DOHH2 (cell line): ENCODE data around the gene UBN1.

Experiments
- H3F3A ChIP-seq: fragments of 200-600 bp; sonication (generic), shearing (Covaris generic); 2 replicates; pipeline ENCODE4 v1.6.0; 2016; ENCODE audit warnings: antibody characterized with exemption, mild to moderate bottlenecking; ENCODE audit not compliant: control insufficient read depth, insufficient read depth
- H3K27ac ChIP-seq: fragments of 200-600 bp; sonication (generic); 2 replicates; pipeline ENCODE4 v1.5.1; 2014; ENCODE audit warnings: low read depth, mild to moderate bottlenecking, low read length, moderate library complexity
- H3K27me3 ChIP-seq: fragments of 200-600 bp; sonication (generic); 2 replicates; pipeline ENCODE4 v1.6.1; 2014; ENCODE audit warnings: mild to moderate bottlenecking, low read length, mixed read lengths; ENCODE audit not compliant: control insufficient read depth
- H3K36me3 ChIP-seq: fragments of 200-600 bp; sonication (generic); 2 replicates; pipeline ENCODE4 v1.6.1; 2014; ENCODE audit warnings: mild to moderate bottlenecking, low read length, moderate library complexity, mixed read lengths; ENCODE audit not compliant: control insufficient read depth
- H3K4me1 ChIP-seq: fragments of 200-600 bp; sonication (generic); 2 replicates; pipeline ENCODE4 v1.6.1; 2014; ENCODE audit warnings: mild to moderate bottlenecking, low read length, mixed read lengths; ENCODE audit not compliant: control insufficient read depth
- H3K4me2 ChIP-seq: fragments of 200-600 bp; sonication (generic); 2 replicates; pipeline ENCODE4 v1.6.0; 2014; ENCODE audit warnings: mild to moderate bottlenecking, low read length, moderate library complexity
- H3K4me3 ChIP-seq: fragments of 200-600 bp; sonication (generic); 2 replicates; pipeline ENCODE4 v1.5.1; 2014; ENCODE audit warnings: mild to moderate bottlenecking, low read length, mixed read lengths
- H3K79me2 ChIP-seq: fragments of 200-600 bp; sonication (generic); 2 replicates; pipeline ENCODE4 v1.6.1; 2014; ENCODE audit warnings: mild to moderate bottlenecking, low read length, mixed read lengths; ENCODE audit not compliant: control insufficient read depth
- H3K9me2 ChIP-seq: fragments of 200-600 bp; sonication (generic); replicated peaks from 2 replicates; pipeline ENCODE4 v1.6.1; 2014; ENCODE audit warnings: mild to moderate bottlenecking, low read length, mixed read lengths; ENCODE audit not compliant: control insufficient read depth
- H3K9me3 ChIP-seq: fragments of 200-600 bp; sonication (generic); 2 replicates; pipeline ENCODE4 v1.6.1; 2014; ENCODE audit warnings: antibody characterized with exemption, low read length, mixed read lengths; ENCODE audit not compliant: control insufficient read depth, insufficient read depth
- H4K20me1 ChIP-seq: fragments of 200-600 bp; sonication (generic); 2 replicates; pipeline ENCODE4 v1.6.0; 2014; ENCODE audit warnings: low read depth, mild to moderate bottlenecking, antibody characterized with exemption, low read length, moderate library complexity; ENCODE audit not compliant: control insufficient read depth, insufficient read depth
- CTCF ChIP-seq: fragments of 200-600 bp; sonication (generic); IDR thresholded peaks from one replicate; pipeline ENCODE4 v1.5.1; 2014; ENCODE audit warnings: antibody characterized with exemption, mild to moderate bottlenecking, low read depth, low read length; ENCODE audit not compliant: poor library complexity, severe bottlenecking
- EZH2phosphoT487 ChIP-seq: fragments of 200-600 bp; sonication (generic); IDR thresholded peaks from 2 replicates; pipeline ENCODE4 v1.6.1; 2017; ENCODE audit warnings: borderline replicate concordance, mild to moderate bottlenecking, antibody characterized with exemption, low read length, moderate library complexity, mixed read lengths

Gene UBN1

GRCh38 chr16:4902038-4902437 is 54.8 kb downstream of the UBN1 start:
- Histone ChIP-seq H3K27ac (no peak overlapping the region), H3K79me2 (no peaks in the 10 kb centered on the region), H3K9me3 (no peaks in the 10 kb centered on the region), H3K36me3 (no peaks in the 10 kb centered on the region), H3K4me1 (no peaks in the 10 kb centered on the region), H3F3A (no peaks in the 10 kb centered on the region), H3K27me3 (0 out of 2 replicates have a peak, but pooled peaks cover 3% of the 10 kb centered on the region), H3K4me2 (no peak overlapping the region), H3K4me3 (no peak overlapping the region), H3K9me2 (no peaks in the 10 kb centered on the region), H4K20me1 (no peaks in the 10 kb centered on the region)
- TF ChIP-seq CTCF (no peak), EZH2phosphoT487 (no peak)

- H4K20me1 ChIP-seq, result no peaks in the 10 kb centered on the region
- H3K9me3 ChIP-seq, result no peaks in the 10 kb centered on the region
- H3K79me2 ChIP-seq, result no peaks in the 10 kb centered on the region
- no peak for TF ChIP-seq EZH2phosphoT487
- no peak overlapping the region for H3K27ac ChIP-seq
- no peak overlapping the region for H3K4me3 ChIP-seq
- H3K4me2 ChIP-seq, result no peak overlapping the region
- 0 out of 2 replicates have a peak, but pooled peaks cover 3% of the 10 kb centered on the region for H3K27me3 ChIP-seq
- H3K9me2 ChIP-seq, result no peaks in the 10 kb centered on the region
- no peaks in the 10 kb centered on the region for H3K36me3 ChIP-seq
- no peaks in the 10 kb centered on the region for H3K4me1 ChIP-seq
- H3F3A ChIP-seq, result no peaks in the 10 kb centered on the region
Observed at GRCh38 chr16:4904108-4904941, 57.0 kb downstream of the UBN1 start.

GRCh38 chr16:4904942-4905615 is 57.8 kb downstream of the UBN1 start:
- Histone ChIP-seq H3K36me3 (no peaks in the 10 kb centered on the region), H3K27ac (no peak overlapping the region)

More at GRCh38 chr16:4904942-4905615, 57.8 kb downstream of the UBN1 start:
- Histone ChIP-seq H3K27me3 (0 out of 2 replicates have a peak, but pooled peaks cover 3% of the 10 kb centered on the region), H3K9me3 (no peaks in the 10 kb centered on the region), H3K4me2 (no peak overlapping the region), H4K20me1 (no peaks in the 10 kb centered on the region), H3K9me2 (no peaks in the 10 kb centered on the region), H3K4me1 (no peaks in the 10 kb centered on the region), H3K4me3 (no peak overlapping the region), H3F3A (no peaks in the 10 kb centered on the region), H3K79me2 (no peaks in the 10 kb centered on the region)
- no peak for TF ChIP-seq EZH2phosphoT487
- TF ChIP-seq CTCF, result no peak
